NAMALWA (cell line): ENCODE measurements around the gene ACOX3.
"Not testable (repeated sequence)": the region's sequence is repeated elsewhere in the genome, so short reads cannot be mapped to it uniquely, and the experiment has no call there.

Experiments
- DNase-seq: peaks from one replicate; pipeline ENCODE4 v3.0.0-alpha.2; 2015; ENCODE audit warnings: low spot score

ACOX3 gene

DNA sequence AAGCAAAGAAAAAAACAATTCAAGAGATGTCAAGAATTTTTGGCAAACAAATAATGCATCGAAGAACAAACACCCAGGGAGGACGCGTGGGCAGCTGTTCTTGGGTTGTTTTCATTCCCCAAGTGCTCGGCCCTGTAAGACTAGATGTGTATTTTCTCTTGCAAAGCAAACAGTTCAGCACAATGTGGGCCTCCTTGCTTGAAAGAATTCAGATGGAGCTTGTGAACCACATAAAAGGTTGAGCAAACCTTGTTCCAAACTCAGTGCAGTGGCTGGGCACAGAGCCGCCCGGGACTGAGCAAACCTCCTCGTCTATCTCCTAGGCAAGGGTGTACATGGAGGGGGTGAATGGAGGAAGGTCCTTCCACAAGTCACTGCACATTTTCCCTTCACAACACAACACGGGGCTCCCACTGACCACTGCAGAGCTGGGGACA lies 88.6 kb downstream of the ACOX3 start:
- DNase-seq = no peak

DNA sequence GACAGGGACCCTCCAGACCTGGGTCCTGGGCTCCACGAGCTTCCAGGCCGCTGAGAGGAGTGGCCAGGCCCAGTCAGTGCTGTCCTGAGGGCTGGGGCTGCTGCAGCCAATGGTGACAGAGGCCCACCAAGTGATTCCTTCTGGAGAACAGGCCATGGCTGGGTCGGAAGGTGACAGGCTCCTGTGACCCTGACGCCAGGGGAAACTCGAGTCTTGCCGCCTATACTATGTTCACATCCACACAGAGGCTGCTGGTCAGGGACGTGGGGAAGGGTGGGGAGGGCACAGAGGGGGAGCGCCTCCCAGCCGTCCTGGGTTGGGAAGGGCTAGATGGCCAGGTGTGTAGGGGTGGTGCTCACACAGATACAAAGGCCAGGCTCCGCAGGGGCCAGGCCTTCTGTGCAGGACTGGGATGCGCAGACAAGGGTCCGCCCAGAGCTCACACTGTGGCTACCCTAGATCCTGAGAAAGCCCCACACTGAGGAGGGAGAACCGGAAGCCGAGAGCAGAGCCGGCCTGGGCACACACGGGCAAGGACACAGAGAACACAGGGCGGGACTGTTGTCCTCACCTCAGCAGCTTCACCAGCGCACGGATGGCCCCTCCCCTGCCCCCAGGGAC lies 89.6 kb downstream of the ACOX3 start:
- DNase-seq = no peak

DNA sequence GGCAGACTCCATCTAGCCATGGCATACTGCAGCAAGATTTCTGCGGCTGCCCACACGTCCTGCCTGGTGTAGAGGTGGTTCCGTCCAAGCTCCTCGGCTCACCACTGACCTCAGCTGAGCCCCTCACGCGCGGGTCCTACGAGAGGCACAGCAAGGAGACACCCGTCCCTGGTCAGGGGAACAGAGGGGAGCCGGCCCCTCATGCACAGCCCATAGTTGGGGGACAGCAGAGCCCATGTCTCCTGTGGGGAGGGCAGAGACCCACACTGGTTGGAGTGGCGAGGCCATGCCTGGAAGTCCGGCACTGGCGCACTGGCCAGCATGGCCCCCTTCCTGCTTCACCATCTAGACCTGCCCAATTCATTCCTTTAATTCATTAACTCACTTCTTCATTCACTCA lies 90.2 kb downstream of the ACOX3 start:
- no peak for DNase-seq

DNA sequence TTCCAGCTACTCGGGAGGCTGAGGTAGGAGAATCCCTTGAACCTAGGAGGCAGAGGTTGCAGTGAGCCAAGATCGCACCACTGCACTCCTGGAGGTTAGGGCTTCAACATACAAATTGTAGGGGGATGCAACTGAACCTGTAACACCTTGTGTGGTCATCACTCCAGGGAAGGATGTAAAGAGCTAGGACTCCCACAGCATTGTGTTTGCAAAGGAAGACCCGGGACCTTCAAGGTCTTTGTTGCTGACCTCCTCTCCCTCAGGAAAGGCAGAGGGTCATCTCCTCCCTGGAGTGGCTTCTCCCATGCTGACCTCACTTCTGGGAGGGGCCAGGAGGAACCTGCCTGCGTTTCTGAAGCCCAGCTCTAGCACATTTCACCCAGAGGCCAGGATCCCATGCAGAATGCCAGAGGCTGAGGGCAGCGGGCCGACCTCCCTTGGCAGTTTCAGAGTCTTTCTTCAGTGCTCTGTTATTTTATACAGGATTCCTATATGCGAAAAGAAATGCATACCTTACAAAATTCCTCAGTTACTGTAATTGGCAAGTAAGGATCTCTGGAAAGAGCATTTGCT lies 90.8 kb downstream of the ACOX3 start:
- DNase-seq = no peak

DNA sequence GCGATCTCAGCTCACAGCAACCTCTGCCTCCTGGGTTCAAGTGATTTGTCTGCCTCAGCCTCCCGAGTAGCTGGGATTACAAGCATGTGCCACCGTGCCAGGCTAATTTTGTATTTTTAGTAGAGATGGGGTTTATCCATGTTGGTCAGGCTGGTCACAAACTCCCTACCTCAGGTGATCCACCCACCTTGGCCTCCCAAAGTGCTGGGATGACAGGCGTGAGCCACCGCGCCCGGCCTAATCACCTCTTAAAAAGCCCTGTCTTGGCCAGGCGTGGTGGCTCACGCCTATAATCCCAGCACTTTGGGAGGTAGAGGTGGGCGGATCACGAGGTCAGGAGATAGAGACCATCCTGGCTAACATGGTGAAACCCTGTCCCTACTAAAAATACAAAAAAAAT lies 91.3 kb downstream of the ACOX3 start:
- DNase-seq = not testable (repeated sequence)

DNA sequence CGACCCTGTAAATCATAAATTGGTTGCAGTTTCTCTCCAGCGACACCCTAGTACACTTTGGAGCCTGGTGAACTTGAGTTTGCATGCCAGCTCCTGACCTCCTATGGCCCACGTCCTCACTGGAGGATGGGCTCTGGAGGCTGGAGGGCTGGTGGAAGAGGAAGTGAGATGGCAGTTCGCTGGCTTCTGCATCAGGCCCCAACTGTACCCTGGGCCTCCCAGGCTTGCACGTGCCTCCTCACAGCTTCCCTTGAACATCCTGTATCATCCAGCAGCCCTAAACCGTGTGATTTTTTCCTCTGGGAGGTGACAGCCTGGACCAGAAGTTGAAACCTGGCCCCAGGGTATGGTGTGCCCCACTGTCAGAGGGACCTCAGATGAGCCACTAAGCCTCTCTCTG lies 92.5 kb downstream of the ACOX3 start:
- no peak for DNase-seq

DNA sequence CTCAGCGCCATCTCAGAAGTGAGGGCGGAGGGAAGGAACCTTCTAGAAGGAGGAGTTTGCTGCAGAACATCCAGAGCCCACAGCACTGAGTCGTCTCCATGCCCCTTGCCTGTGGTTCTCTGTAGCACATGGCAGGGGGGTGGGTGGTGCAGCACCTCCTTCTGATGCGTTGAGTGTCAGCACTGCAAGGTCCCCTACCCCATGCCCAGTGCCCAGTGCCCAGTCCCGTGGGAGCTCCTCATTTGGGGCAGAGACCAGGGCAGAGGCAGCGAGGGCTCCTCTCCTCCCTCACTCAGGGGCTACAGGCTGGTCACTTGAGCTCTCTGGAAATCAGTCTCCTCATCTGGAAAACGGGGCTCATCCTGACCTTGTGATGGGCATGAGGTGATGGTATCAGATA lies 92.9 kb downstream of the ACOX3 start:
- no peak for DNase-seq

DNA sequence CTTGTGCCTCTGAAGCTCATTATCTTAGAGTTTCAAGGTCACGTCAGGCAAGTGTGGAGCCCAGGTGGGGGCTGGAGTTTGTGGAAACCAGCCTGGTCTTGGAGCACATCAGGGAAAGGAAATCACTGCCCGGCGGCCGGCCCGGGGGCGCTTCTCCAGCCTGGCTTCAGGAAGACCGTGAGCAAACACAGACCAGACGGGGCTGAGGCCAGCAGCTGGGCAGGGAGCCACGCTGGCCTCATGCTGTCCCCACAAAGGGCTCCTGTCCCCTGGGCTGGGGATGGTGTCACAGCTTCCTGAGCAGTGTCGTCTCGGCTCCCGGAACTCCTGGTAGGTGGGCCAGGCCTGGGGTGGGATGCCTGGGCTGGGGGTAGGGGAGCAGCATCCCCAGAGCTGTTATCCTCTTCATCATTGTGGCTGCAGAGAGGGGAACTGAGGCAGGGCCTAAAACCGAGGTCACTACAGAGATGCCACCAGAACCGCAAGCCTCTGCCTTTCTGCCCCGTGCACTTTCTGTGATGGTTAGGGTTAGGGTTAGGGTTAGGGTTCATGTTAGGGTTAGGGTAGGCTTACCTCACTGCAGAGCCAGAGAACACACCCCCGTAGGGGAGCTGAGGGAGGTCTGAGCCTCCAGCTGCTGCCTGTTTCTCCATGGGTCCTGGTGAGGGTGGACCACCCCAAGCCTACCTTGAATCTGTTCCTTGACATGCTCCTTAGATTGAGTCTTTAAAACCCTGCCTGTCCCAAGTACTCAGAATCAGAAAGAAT lies 93.5 kb downstream of the ACOX3 start:
- no peak for DNase-seq

DNA sequence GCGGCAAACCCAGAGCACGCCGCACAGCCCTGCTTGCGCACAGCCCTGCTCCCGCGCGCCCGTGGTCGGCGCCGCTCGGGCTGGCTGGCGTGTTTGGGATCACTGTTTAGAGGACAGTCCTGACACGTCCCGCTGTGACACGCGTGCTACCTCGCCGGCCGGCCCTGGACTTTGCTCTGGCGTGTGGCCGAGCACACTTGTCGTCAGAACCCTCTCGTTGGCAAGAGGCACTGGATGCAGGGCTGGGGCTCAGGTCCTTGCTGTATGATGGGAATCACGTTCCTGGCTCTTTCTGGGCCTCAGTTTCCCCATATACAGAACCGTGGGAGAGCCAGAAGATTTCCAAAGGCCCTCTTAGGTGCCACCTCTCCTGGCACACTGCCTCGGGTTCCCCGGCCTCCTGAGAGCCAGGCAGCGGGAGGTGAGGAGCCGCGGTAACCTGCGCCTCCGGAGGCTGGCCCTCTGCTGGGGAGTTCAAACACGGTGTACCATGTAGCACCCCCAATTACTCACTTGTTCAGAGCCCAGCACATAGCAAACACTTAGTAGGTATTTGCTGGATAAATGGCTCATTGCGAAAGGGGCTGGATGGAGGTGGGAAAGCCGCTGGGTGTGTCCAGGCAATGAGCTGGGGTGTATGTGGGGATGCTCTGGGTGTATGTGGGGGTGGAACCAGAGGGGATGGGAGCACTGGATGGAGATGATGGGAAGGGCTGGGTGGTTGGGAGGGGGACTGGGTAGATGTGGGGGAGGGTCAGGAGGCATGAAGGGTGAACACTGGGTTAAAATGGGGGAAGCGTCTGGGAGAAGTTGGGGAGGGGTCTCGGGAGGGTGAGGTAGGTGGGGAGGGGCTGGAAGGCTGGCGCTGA lies 94.3 kb downstream of the ACOX3 start:
- DNase-seq = no peak

DNA sequence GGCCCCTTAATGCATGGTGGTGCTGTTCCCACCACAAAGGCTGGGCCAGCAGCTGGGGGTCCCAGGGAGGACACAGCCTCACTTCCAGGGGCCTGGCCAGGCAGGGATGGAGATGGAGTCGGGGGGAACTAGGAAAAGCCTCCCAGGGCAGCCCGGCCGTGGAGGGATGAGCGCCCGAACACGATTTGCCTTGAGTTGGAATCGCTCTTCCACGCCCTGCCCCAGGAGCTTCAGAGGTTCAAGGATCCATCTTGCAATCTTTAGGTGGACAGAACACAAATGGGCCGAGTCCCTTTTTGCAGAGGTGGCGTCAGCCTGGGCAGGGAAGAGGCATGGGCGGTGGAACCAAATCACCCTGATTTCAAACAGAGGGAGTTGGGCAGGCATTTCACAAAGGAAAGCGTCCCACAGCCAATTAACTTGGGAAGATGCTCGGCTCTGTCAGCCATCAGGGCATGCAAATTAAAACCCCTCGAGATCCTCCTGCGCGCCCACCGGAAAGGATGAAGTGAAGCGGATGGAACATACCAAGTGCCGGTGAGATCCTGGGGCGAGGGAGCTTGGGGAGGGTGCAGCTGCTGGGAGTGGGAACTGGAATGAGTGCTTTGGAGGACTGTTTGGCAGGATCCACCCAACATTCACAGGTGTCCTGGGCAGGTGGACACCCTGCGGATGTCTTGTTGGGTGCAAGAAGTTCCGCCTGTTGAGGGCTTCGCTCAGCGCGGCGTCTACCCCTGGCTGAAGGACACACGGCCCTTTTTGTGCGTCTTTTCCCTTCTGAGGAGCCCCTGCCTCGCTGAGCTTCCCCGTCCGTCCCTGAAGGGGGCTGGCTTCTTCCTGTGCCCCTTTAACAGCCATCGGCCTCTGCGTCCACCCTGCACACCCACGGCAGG lies 95.2 kb downstream of the ACOX3 start:
- DNase-seq = no peak

DNA sequence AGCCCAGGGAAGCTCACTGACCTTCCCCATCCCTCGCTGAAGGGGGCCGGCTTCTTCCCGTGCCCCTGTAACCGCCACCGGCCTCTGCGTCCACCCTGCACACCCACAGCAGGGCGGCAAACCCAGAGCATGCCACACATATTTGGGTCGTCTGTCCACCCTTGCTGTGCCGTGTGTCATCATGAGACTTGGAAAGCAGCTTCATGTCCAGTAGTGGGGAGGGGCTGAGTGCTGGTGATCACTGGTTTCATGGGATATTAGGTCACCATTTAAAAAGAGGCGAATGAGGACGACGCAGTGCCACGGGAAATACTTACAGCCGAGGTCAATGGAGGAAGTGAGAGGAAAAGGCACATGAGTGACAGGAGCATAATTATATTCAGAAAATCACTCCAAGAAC lies 96.1 kb downstream of the ACOX3 start:
- no peak for DNase-seq

DNA sequence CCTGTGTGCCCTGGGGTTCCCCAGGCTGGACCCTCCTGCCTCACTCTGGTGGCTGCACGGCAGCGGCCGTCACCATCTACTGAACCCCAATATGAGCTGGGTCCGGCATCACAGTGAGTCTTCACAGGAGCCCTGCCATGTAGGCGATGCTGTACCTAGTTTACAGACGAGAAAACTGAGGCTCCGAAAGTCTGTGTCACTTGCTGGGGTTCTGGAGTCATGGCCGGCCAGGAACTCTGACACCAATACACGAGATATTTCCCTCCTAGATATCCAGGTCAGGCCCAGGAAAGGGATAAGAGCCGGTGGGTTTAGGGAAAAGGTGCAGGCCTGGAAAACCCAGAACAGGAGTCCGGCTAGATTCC lies 96.6 kb downstream of the ACOX3 start:
- DNase-seq = no peak

DNA sequence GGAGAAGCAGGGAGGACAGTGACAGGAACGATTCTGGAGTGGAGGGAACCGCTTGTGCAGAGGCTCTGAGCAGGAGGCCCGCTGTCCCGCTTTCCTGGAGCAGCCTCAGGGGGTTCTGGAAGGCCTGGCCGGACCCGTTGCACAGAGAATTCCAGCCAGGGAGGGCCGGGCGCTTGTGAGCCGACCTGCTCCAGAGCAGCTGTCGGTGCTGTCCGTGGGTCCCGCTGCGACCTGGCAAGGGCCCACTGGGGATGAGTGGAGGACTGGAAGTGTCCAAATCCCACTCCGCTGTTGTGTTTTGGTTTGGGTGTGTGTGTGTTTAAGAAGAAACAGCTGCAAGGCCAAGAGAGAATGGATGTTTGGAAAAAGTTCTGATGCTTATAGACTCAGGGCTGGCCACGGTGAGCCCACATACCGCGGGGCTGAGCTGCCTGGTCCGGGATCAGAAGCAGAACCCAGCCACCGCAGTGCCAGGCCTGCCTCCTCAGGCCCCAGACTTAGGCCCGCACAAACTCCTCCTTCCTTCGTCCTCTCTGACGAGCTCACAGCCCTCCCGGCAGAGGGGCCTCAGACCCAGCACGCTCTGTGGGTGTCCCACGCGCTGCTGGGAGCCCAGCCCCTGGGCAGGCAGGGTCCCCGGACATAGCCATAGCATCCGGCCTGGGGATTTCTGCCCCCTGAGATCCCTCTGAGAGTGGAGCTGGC lies 97.1 kb downstream of the ACOX3 start:
- no peak for DNase-seq

DNA sequence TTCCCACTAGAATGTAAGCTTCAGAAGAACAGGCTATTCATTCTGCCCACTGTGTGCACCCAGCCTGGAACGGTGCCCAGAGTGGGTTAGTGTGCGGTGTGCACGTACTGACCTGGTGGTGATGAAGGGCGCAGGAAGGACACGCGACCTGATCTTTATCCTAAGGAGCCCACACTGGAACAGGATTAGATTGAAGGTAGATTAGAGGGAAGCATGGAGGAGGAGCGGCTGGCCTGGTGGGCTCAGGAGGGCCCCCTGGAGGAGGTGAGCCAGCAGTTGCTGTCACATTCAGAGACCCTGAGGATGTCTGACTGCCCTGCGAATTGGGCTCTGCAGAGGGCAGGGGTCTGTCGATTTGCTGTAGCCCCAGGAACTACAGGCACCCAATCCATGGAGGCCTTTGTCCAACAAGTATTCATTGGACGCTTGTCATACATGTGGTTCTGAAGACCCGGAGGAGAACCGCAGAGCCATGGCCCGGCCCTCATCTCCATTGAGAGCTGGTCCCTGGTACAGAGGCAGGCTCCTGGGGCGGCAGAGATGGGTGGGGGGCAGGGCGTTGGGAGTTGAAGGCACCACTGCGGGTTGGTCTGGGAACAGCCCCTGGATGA lies 97.8 kb downstream of the ACOX3 start:
- DNase-seq = no peak

DNA sequence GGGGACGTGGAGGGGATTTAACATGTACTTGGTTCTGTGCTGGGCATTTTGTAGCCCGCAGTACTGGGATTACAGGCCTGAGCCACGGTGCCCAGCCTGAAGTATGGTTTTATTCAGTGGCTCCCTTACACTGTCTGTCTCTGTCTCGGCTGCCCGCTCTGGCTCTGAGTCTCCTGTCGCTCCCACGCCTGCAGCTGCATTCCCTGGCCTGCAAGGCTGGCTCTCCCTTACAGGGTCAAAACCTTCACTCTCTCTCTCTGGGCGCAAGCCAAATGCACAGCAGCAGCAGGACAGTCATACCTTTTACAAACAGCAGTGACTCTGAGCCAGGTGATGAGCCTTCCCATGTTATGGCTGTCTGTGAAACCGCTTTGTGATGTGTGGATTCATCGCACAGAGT lies 98.8 kb downstream of the ACOX3 start:
- no peak for DNase-seq

DNA sequence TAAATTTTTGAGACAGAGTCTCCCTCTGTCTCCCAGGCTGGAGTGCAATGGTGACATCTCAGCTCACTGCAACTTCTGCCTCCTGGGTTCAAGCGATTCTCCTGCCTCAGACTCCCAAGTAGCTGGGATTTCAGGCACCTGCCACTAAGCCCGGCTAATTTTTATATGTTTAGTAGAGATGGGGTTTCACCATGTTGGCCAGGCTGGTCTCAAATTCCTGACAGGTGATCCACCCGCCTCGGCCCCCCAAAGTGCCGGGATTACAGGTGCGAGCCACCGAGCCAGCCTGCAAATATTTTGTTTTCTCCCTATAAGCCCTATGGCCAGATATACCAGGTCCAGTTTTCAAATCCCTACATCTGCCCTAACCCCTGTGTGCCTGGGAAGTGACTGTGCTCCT lies 99.2 kb downstream of the ACOX3 start:
- DNase-seq = not testable (repeated sequence)

DNA sequence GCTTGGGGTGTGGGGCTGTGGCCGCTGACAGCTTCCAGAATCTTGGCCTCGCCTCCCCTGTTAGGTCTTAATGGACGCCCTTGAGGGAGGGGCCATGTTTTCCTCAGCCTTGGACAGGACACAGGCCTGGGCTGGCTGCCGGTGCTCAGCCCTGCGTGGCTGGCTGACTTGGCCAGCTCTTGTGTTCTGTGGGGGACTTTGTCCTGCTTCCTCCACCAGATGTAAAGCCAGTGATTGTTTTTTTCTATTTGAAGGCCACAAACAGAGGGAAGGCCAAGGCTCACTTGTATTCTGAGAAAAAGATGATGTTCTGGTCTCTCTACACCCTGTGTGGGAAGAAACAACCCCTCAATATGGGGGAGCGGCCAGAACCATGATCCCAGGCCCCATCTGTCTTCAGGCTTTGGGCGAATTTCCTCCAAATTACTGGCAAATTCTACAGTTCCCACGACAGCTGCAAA lies 99.7 kb downstream of the ACOX3 start:
- no peak for DNase-seq

DNA sequence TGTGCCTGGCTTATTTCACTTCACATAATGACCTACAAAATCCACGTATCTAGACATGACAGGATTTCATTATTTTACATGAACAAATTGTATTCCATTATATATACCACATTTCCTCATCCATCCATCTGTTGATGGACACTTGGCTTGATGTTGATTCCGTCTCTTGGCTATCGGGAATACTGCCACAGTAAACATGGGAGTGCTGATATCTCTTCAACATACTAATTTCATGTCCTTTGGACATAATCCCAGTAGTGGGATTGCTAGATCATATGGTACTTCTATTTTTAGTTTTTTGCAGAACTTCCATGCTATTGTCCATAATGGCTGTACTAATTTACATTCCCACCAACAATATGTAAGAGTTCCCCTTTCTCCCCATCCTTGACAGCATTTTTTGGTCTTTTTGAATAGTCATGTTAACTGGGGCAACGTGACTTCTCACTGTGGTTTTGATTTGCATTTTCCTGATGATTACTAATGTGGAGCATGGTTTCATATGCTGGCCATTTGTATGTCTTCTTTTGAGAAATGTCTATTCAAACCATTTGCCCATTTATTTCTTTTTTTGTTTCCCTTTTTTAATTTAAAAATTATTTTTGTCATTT lies 102.1 kb downstream of the ACOX3 start:
- peak; percentile 33 for DNase-seq

DNA sequence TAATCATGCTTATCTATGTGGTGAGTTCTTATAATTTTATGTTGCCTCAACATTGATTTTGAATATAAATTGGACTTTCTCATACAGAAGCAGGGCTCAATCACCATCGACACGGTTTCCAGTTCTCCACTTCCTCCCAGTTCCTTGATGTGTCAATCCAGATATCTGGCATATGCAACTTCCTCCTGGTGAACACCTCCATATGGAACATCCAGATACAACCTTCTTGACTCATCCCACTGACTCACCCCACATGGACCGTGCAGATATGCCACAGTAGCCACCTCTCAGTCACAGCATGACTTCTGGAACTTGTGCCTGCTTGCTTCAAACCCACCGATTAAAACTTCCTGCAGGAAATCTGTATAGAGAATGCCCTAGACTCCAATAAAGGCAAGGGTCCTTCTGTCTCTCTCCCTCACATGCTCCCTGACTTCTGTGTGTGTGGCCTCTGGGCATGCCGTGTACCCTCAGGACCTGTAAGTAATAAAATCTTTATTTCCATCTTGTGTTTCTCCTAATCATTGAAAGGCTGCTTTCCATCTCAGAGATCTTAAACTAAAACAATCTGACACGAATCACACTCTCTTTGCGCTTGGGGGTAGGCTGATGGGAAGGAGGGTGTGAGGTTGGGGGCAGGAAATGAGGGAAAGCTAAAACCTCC lies 104.0 kb downstream of the ACOX3 start:
- DNase-seq = no peak
